HG03064 (cell line): ENCODE data around the gene CCL7.

Experiments used
- ATAC-seq: cut with Tn5 transposase; IDR thresholded peaks from one replicate; pipeline ENCODE4 v1.9.1; 2021; ENCODE audit warnings: low read depth; ENCODE audit not compliant: unreplicated experiment

CCL7 gene

GRCh38 chr17:34283571-34283970 lies 13.6 kb downstream of the CCL7 start:
- no peak for ATAC-seq

- ATAC-seq: no peak
Measured at GRCh38 chr17:34285286-34285792, 15.3 kb downstream of the CCL7 start, which contains the start of gene CCL11. Gene CCL11 (plus strand): TSS chr17:34285742. CDS start chr17:34285809, 67 bp downstream.

GRCh38 chr17:34287875-34288274 lies 17.9 kb downstream of the CCL7 start:
- ATAC-seq: no peak

GRCh38 chr17:34290586-34290985 lies 20.6 kb downstream of the CCL7 start:
- no peak for ATAC-seq

GRCh38 chr17:34291721-34292348 lies 21.8 kb downstream of the CCL7 start:
- ATAC-seq: no peak

- no peak for ATAC-seq
Measured at GRCh38 chr17:34299027-34299426, 29.0 kb downstream of the CCL7 start.

- no peak for ATAC-seq
Measured at GRCh38 chr17:34299956-34300577, 30.0 kb downstream of the CCL7 start.

- ATAC-seq: no peak
Measured at GRCh38 chr17:34300652-34301370, 30.8 kb downstream of the CCL7 start.

GRCh38 chr17:34301986-34302385 lies 32.0 kb downstream of the CCL7 start:
- ATAC-seq: no peak

GRCh38 chr17:34302636-34303035 lies 32.6 kb downstream of the CCL7 start:
- no peak for ATAC-seq

GRCh38 chr17:34303606-34304005 lies 33.6 kb downstream of the CCL7 start:
- ATAC-seq: no peak

- ATAC-seq: no peak
Measured at GRCh38 chr17:34305061-34305460, 35.0 kb downstream of the CCL7 start.

GRCh38 chr17:34305606-34306005 lies 35.6 kb downstream of the CCL7 start:
- ATAC-seq: no peak

- no peak for ATAC-seq
Measured at GRCh38 chr17:34306466-34306865, 36.4 kb downstream of the CCL7 start.

- no peak for ATAC-seq
Measured at GRCh38 chr17:34307110-34307509, 37.1 kb downstream of the CCL7 start.

- ATAC-seq: no peak
Measured at GRCh38 chr17:34308371-34308770, 38.4 kb downstream of the CCL7 start.

GRCh38 chr17:34311291-34311690 lies 41.3 kb downstream of the CCL7 start:
- no peak for ATAC-seq

- no peak for ATAC-seq
Measured at GRCh38 chr17:34312080-34312479, 42.1 kb downstream of the CCL7 start.

- no peak for ATAC-seq
Measured at GRCh38 chr17:34313164-34313563, 43.1 kb downstream of the CCL7 start.

- ATAC-seq: no peak
Measured at GRCh38 chr17:34314279-34314678, 44.3 kb downstream of the CCL7 start.

- no peak for ATAC-seq
Measured at GRCh38 chr17:34318474-34318873, 48.5 kb downstream of the CCL7 start.
